ENCODE measurements around the gene SPI1. TPM values are rescaled to one million over a fixed set of nuclear protein-coding genes. Genes with fewer than 3 reads are reported as not detected.
A peak's percentile ranks its signal among the peaks of the same experiment; 100 is the strongest.
"Not testable (repeated sequence)": the region's sequence is repeated elsewhere in the genome, so short reads cannot be mapped to it uniquely, and the experiment has no call there.

The SPI1 gene
- total and polyA plus RNA-seq, 5 donors: 5.9 to 24.1 (median 18.2) TPM

GRCh38 chr11:47338396-47339241 is 39.7 kb downstream of the SPI1 start:
- H3K4me1 ChIP-seq (ENCODE audit: control insufficient read depth, insufficient read depth, low read length): no peaks in the 10 kb centered on the region
- ATAC-seq: peak in 1 of 2 donors; percentile 0
- WGBS: 80% methylated on average over 27 of the region's 27 CpGs
- peak in 1 of 3 donors; percentile 46 for DNase-seq
- no peaks in the 10 kb centered on the region for H3K9me3 ChIP-seq (ENCODE audit: control insufficient read depth, low read length)
- intact Hi-C loops (cut with DNase I): no loop called here
- peak overlapping the region; percentile 61 for H3K27ac ChIP-seq (ENCODE audit: low read length)
- H3K4me3 ChIP-seq (ENCODE audit: low read length): no peak overlapping the region
- no peaks in the 10 kb centered on the region for H3K27me3 ChIP-seq (ENCODE audit: control insufficient read depth, insufficient read depth)

- intact Hi-C loops (cut with DNase I): no loop called here
- Histone ChIP-seq H3K4me1 (ENCODE audit: control insufficient read depth, insufficient read depth, low read length) (no peaks in the 10 kb centered on the region), H3K27me3 (ENCODE audit: control insufficient read depth, insufficient read depth) (no peaks in the 10 kb centered on the region), H3K9me3 (ENCODE audit: control insufficient read depth, low read length) (no peaks in the 10 kb centered on the region), H3K4me3 (ENCODE audit: low read length) (no peak overlapping the region), H3K27ac (ENCODE audit: low read length) (peak overlapping the region; percentile 15)
- 80% methylated on average over 34 of the region's 34 CpGs for WGBS
- DNase-seq (peak in 1 of 3 donors; percentile 55), ATAC-seq (peak in 1 of 2 donors; percentile 0)
Measured at GRCh38 chr11:47337229-47337924, 41.0 kb downstream of the SPI1 start.

- H3K4me1 ChIP-seq (ENCODE audit: control insufficient read depth, insufficient read depth, low read length): no peaks in the 10 kb centered on the region
- peak in 1 of 3 donors; percentile 42 for DNase-seq
- ATAC-seq: no peak
Measured at GRCh38 chr11:47336595-47336994, 41.8 kb downstream of the SPI1 start.

GRCh38 chr11:47335733-47336132 is 42.6 kb downstream of the SPI1 start:
- Histone ChIP-seq H3K4me1 (ENCODE audit: control insufficient read depth, insufficient read depth, low read length) (no peaks in the 10 kb centered on the region), H3K9me3 (ENCODE audit: control insufficient read depth, low read length) (no peaks in the 10 kb centered on the region), H3K27ac (ENCODE audit: low read length) (no peak overlapping the region), H3K27me3 (ENCODE audit: control insufficient read depth, insufficient read depth) (no peaks in the 10 kb centered on the region), H3K4me3 (ENCODE audit: low read length) (no peak overlapping the region)
- ATAC-seq (no peak), DNase-seq (peak in 1 of 3 donors; percentile 41)
- intact Hi-C loops (cut with DNase I): no loop called here
- 63% methylated on average over 9 of the region's 9 CpGs for WGBS

More at GRCh38 chr11:47336595-47336994, 41.8 kb downstream of the SPI1 start:
- Histone ChIP-seq H3K4me3 (ENCODE audit: low read length) (no peak overlapping the region), H3K27me3 (ENCODE audit: control insufficient read depth, insufficient read depth) (no peaks in the 10 kb centered on the region), H3K9me3 (ENCODE audit: control insufficient read depth, low read length) (no peaks in the 10 kb centered on the region), H3K27ac (ENCODE audit: low read length) (no peak overlapping the region)
- WGBS: 82% methylated on average over 4 of the region's 4 CpGs
- intact Hi-C loops (cut with DNase I): no loop called here

GRCh38 chr11:47334699-47335411 is 43.5 kb downstream of the SPI1 start:
- H3K4me3 ChIP-seq (ENCODE audit: low read length); H3K9me3 ChIP-seq (ENCODE audit: control insufficient read depth, low read length); ATAC-seq; intact Hi-C loops (cut with DNase I); H3K27me3 ChIP-seq (ENCODE audit: control insufficient read depth, insufficient read depth); H3K4me1 ChIP-seq (ENCODE audit: control insufficient read depth, insufficient read depth, low read length): not testable (repeated sequence)
- peak overlapping the region; percentile 25 for H3K27ac ChIP-seq (ENCODE audit: low read length)
- peak in 1 of 3 donors; percentile 56 for DNase-seq
- WGBS: 89% methylated on average over 16 of the region's 16 CpGs

- no peaks in the 10 kb centered on the region for H3K27me3 ChIP-seq (ENCODE audit: control insufficient read depth, insufficient read depth)
- H3K4me3 ChIP-seq (ENCODE audit: low read length): no peak overlapping the region
- no peak for ATAC-seq
- no peaks in the 10 kb centered on the region for H3K4me1 ChIP-seq (ENCODE audit: control insufficient read depth, insufficient read depth, low read length)
- no peak for DNase-seq
- 84% methylated on average over 8 of the region's 8 CpGs for WGBS
- peak overlapping the region; percentile 32 for H3K27ac ChIP-seq (ENCODE audit: low read length)
- H3K9me3 ChIP-seq (ENCODE audit: control insufficient read depth, low read length): no peaks in the 10 kb centered on the region
- intact Hi-C loops (cut with DNase I): no loop called here
Measured at GRCh38 chr11:47333886-47334443, 44.4 kb downstream of the SPI1 start.

- intact Hi-C loops (cut with DNase I): no loop called here
- Histone ChIP-seq H3K9me3 (ENCODE audit: control insufficient read depth, low read length) (no peaks in the 10 kb centered on the region), H3K27ac (ENCODE audit: low read length) (no peak overlapping the region), H3K4me3 (ENCODE audit: low read length) (no peak overlapping the region), H3K27me3 (ENCODE audit: control insufficient read depth, insufficient read depth) (no peaks in the 10 kb centered on the region), H3K4me1 (ENCODE audit: control insufficient read depth, insufficient read depth, low read length) (no peaks in the 10 kb centered on the region)
- DNase-seq: peak in 2 of 3 donors; percentile 59
- WGBS: 84% methylated on average over 14 of the region's 14 CpGs
- no peak for ATAC-seq
Measured at GRCh38 chr11:47333526-47333845, 44.9 kb downstream of the SPI1 start.

GRCh38 chr11:47332791-47333525 is 45.4 kb downstream of the SPI1 start:
- peak in 2 of 3 donors; percentile 45 to 48 for DNase-seq
- Histone ChIP-seq H3K27ac (ENCODE audit: low read length) (no peak overlapping the region), H3K9me3 (ENCODE audit: control insufficient read depth, low read length) (no peaks in the 10 kb centered on the region), H3K27me3 (ENCODE audit: control insufficient read depth, insufficient read depth) (no peaks in the 10 kb centered on the region), H3K4me3 (ENCODE audit: low read length) (no peak overlapping the region), H3K4me1 (ENCODE audit: control insufficient read depth, insufficient read depth, low read length) (no peaks in the 10 kb centered on the region)
- 85% methylated on average over 20 of the region's 20 CpGs for WGBS
- intact Hi-C loops (cut with DNase I): no loop called here
- ATAC-seq: no peak

GRCh38 chr11:47332303-47332711 is 46.0 kb downstream of the SPI1 start:
- whole genome bisulfite sequencing: 69% methylated on average over 13 of the region's 13 CpGs
- H3K27me3 ChIP-seq (ENCODE audit: control insufficient read depth, insufficient read depth): no peaks in the 10 kb centered on the region
- peak in 2 of 3 donors; percentile 42 to 67 for DNase-seq
- H3K4me1 ChIP-seq (ENCODE audit: control insufficient read depth, insufficient read depth, low read length): no peaks in the 10 kb centered on the region
- no peak overlapping the region for H3K4me3 ChIP-seq (ENCODE audit: low read length)
- H3K9me3 ChIP-seq (ENCODE audit: control insufficient read depth, low read length): no peaks in the 10 kb centered on the region
- intact Hi-C loops (cut with DNase I): no loop called here
- no peak overlapping the region for H3K27ac ChIP-seq (ENCODE audit: low read length)
- no peak for ATAC-seq

Data from right cardiac atrium (tissue), 5 donors.